SU-DHL-6 (cell line): ENCODE data around the gene OBSCN.

Source experiments
- H2AFZ ChIP-seq: fragments of 200-600 bp; sonication (generic); 2 replicates; pipeline ENCODE4 v1.6.1; 2014; ENCODE audit warnings: low read depth, mild to moderate bottlenecking, moderate library complexity, mixed read lengths, antibody characterized with exemption, low read length; ENCODE audit not compliant: severe bottlenecking
- H3F3A ChIP-seq: fragments of 200-600 bp; shearing (Covaris generic); 2 replicates; pipeline ENCODE4 v1.6.0; 2016; ENCODE audit warnings: antibody characterized with exemption, mild to moderate bottlenecking; ENCODE audit not compliant: insufficient read depth
- H3K27ac ChIP-seq: fragments of 200-600 bp; sonication (generic); 2 replicates; pipeline ENCODE4 v1.5.1; 2016; ENCODE audit warnings: low read depth, mild to moderate bottlenecking, low read length, moderate library complexity, mixed read lengths
- H3K27me3 ChIP-seq: fragments of 200-600 bp; sonication (generic), shearing (Covaris generic); 2 replicates; pipeline ENCODE4 v1.6.0; 2014; ENCODE audit warnings: mild to moderate bottlenecking, low read length
- H3K36me3 ChIP-seq: fragments of 200-600 bp; sonication (generic); 2 replicates; pipeline ENCODE4 v1.6.1; 2014; ENCODE audit warnings: mild to moderate bottlenecking, low read length, mixed read lengths
- H3K4me2 ChIP-seq: fragments of 300-600, 200-600 bp; shearing (Covaris generic), sonication (generic); 2 replicates; pipeline ENCODE4 v1.6.0; 2014; ENCODE audit warnings: low read length, low read depth, mild to moderate bottlenecking; ENCODE audit not compliant: poor library complexity, severe bottlenecking
- H3K4me3 ChIP-seq: fragments of 200-600 bp; sonication (generic); 2 replicates; pipeline ENCODE4 v1.5.1; 2014; ENCODE audit warnings: antibody characterized with exemption, low read length, mild to moderate bottlenecking, mixed read lengths; ENCODE audit not compliant: insufficient read depth, poor library complexity, severe bottlenecking
- H3K79me2 ChIP-seq: fragments of 200-600 bp; sonication (generic); 2 replicates; pipeline ENCODE4 v1.6.1; 2014; ENCODE audit warnings: mild to moderate bottlenecking, low read length, moderate library complexity; ENCODE audit not compliant: insufficient read depth
- H3K9ac ChIP-seq: fragments of 200-600 bp; sonication (generic); 2 replicates; pipeline ENCODE4 v1.7.0; 2014; ENCODE audit warnings: mild to moderate bottlenecking, low read length
- H3K9me2 ChIP-seq: fragments of 200-600 bp; sonication (generic); replicated peaks from 2 replicates; pipeline ENCODE4 v1.6.1; 2014; ENCODE audit warnings: low read length; ENCODE audit not compliant: insufficient read depth
- H3K9me3 ChIP-seq: fragments of 200-600 bp; sonication (generic); 2 replicates; pipeline ENCODE4 v1.6.1; 2014; ENCODE audit warnings: low read length, mixed read lengths; ENCODE audit not compliant: insufficient read depth
- H4K20me1 ChIP-seq: fragments of 200-600 bp; sonication (generic); 2 replicates; pipeline ENCODE4 v1.6.1; 2014; ENCODE audit warnings: low read depth, mild to moderate bottlenecking, antibody characterized with exemption, low read length, moderate library complexity, mixed read lengths
- CTCF ChIP-seq: fragments of 200-600 bp; sonication (generic); IDR thresholded peaks from one replicate; pipeline ENCODE4 v1.5.1; 2017; ENCODE audit warnings: antibody characterized with exemption, mild to moderate bottlenecking, low read length, moderate library complexity; ENCODE audit not compliant: insufficient read depth, poor library complexity, severe bottlenecking
- EZH2phosphoT487 ChIP-seq: fragments of 200-600 bp; sonication (generic), shearing (Covaris generic); conservative IDR thresholded peaks from 2 replicates; pipeline ENCODE4 v1.6.1; 2018; ENCODE audit warnings: mild to moderate bottlenecking, antibody characterized with exemption, low read length, moderate library complexity, mixed read lengths

Gene OBSCN

GRCh38 chr1:228279011-228279721 is 71.3 kb downstream of the OBSCN start:
- Histone ChIP-seq H4K20me1 (no peaks in the 10 kb centered on the region), H3F3A (no peaks in the 10 kb centered on the region), H3K9me2 (no peaks in the 10 kb centered on the region), H3K36me3 (no peaks in the 10 kb centered on the region), H3K79me2 (no peaks in the 10 kb centered on the region), H3K27me3 (no peaks in the 10 kb centered on the region), H3K4me2 (no peak overlapping the region), H3K9ac (no peak overlapping the region), H3K9me3 (no peaks in the 10 kb centered on the region), H2AFZ (no peak overlapping the region), H3K27ac (no peak overlapping the region), H3K4me3 (no peak overlapping the region)
- TF ChIP-seq CTCF (no peak), EZH2phosphoT487 (no peak)

DNA sequence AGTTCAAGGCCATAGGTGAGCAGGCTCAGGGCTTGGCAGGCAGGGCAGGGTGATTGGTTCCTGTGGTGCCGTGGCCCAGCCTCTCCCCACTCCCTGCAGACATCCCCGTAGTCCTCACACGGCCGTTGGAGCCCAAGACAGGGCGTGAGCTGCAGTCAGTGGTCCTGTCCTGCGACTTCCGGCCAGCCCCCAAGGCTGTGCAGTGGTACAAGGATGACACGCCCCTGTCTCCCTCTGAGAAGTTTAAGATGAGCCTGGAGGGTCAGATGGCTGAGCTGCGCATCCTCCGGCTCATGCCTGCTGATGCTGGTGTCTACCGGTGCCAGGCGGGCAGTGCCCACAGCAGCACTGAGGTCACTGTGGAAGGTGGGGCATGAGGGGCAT is 71.9 kb downstream of the OBSCN start:
- no peak overlapping the region for H3K4me2 ChIP-seq
- no peak overlapping the region for H3K27ac ChIP-seq
- TF ChIP-seq EZH2phosphoT487 = no peak
- no peak for TF ChIP-seq CTCF
- no peak overlapping the region for H2AFZ ChIP-seq
- H3K4me3 ChIP-seq = no peak overlapping the region
- H3K9me2 ChIP-seq = no peaks in the 10 kb centered on the region
- no peaks in the 10 kb centered on the region for H4K20me1 ChIP-seq
- H3K9me3 ChIP-seq = no peaks in the 10 kb centered on the region
- no peaks in the 10 kb centered on the region for H3K79me2 ChIP-seq
- no peaks in the 10 kb centered on the region for H3K36me3 ChIP-seq
- H3K9ac ChIP-seq = no peak overlapping the region
- no peaks in the 10 kb centered on the region for H3F3A ChIP-seq
- no peaks in the 10 kb centered on the region for H3K27me3 ChIP-seq

GRCh38 chr1:228280106-228280901 is 72.5 kb downstream of the OBSCN start:
- Histone ChIP-seq H3K27ac (no peak overlapping the region), H3K4me3 (no peak overlapping the region), H3K27me3 (no peaks in the 10 kb centered on the region), H2AFZ (no peak overlapping the region), H3K9me3 (no peaks in the 10 kb centered on the region), H3K9ac (no peak overlapping the region), H3K4me2 (no peak overlapping the region), H3F3A (no peaks in the 10 kb centered on the region), H3K9me2 (no peaks in the 10 kb centered on the region), H3K36me3 (no peaks in the 10 kb centered on the region), H4K20me1 (no peaks in the 10 kb centered on the region), H3K79me2 (no peaks in the 10 kb centered on the region)
- TF ChIP-seq EZH2phosphoT487 (no peak), CTCF (no peak)
